Measurements from ENCODE around the gene ARHGAP24. TPM values are rescaled to one million over a fixed set of nuclear protein-coding genes. Genes with fewer than 3 reads are reported as not detected.

Gene ARHGAP24
- total and polyA plus RNA-seq, 2 experiments from 2014 or later, result 5.1 to 8.6 TPM

DNA sequence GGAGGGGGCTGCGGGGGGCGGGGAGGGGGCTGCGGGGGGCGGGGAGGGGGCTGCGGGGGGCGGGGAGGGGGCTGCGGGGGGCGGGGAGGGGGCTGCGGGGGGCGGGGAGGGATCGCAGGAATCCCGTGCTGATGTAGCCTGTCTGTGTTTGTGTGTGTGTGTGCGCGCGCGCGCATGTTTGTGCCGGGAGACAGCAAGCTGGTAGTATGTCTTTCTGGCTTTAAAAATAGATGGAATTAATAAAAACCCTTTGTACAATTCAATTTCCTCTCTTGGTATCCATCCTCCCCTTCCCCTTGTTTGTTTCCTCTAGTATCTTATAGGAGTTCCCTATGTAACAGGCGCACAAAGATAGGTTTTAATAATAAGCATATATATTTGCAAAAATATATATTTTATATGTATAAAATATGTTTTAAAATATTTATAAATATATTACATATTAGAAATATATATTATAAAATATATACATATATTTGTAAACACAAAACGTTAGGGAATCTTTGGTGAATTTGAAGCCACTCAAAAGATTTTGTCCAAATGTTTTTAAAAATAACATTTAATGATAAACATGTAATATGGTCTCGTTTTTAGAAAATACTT lies 782 bp downstream of the ARHGAP24 start:
- Histone ChIP-seq H3K4me1 (ENCODE audit: low read depth) (peaks cover 5% of the 10 kb centered on the region), H3K36me3 (no peaks in the 10 kb centered on the region), H3K27ac (peak overlapping the region; percentile 77), H3K4me3 (peak overlapping the region; percentile 38), H3K9me3 (ENCODE audit: low read depth) (no peaks in the 10 kb centered on the region), H3K27me3 (no peaks in the 10 kb centered on the region)
- TF ChIP-seq, protein P1, sequence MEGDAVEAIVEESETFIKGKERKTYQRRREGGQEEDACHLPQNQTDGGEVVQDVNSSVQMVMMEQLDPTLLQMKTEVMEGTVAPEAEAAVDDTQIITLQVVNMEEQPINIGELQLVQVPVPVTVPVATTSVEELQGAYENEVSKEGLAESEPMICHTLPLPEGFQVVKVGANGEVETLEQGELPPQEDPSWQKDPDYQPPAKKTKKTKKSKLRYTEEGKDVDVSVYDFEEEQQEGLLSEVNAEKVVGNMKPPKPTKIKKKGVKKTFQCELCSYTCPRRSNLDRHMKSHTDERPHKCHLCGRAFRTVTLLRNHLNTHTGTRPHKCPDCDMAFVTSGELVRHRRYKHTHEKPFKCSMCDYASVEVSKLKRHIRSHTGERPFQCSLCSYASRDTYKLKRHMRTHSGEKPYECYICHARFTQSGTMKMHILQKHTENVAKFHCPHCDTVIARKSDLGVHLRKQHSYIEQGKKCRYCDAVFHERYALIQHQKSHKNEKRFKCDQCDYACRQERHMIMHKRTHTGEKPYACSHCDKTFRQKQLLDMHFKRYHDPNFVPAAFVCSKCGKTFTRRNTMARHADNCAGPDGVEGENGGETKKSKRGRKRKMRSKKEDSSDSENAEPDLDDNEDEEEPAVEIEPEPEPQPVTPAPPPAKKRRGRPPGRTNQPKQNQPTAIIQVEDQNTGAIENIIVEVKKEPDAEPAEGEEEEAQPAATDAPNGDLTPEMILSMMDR (IDR thresholded peaks at IDR 0.05; ENCODE audit: low read depth, low read length), result no peak
- DNase-seq (ENCODE audit: low read depth in 1 of 2, low spot score in 1 of 2), result peak; percentile 63 to 67

DNA sequence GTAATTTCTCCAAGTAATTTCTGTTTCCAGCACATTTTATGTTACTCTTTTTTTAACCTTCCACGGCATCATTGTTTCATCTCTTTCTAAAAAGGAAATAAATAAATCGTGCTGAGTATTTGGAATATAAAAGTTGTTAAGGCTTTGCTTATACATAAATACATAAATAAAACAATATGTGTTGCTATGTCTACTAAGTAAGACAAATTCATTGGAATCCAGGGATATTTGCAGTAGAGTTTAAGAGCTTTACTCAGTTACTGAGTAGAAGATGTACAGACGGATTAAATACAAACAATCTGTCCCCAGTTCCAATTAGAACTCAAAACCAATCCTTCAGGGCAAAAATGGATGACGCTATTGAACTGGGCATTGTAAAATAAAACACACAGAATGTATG lies 1.4 kb downstream of the ARHGAP24 start:
- Histone ChIP-seq H3K27me3 (no peaks in the 10 kb centered on the region), H3K4me1 (ENCODE audit: low read depth) (peaks cover 5% of the 10 kb centered on the region), H3K9me3 (ENCODE audit: low read depth) (no peaks in the 10 kb centered on the region), H3K27ac (no peak overlapping the region), H3K36me3 (no peaks in the 10 kb centered on the region), H3K4me3 (peak overlapping the region; percentile 38)
- no peak for DNase-seq (ENCODE audit: low read depth in 1 of 2, low spot score in 1 of 2)
- TF ChIP-seq, protein P1 (IDR thresholded peaks at IDR 0.05; ENCODE audit: low read depth, low read length), result no peak

GRCh38 chr4:85477534-85477933 lies 2.6 kb downstream of the ARHGAP24 start:
- H3K27ac ChIP-seq, result no peak overlapping the region

DNA sequence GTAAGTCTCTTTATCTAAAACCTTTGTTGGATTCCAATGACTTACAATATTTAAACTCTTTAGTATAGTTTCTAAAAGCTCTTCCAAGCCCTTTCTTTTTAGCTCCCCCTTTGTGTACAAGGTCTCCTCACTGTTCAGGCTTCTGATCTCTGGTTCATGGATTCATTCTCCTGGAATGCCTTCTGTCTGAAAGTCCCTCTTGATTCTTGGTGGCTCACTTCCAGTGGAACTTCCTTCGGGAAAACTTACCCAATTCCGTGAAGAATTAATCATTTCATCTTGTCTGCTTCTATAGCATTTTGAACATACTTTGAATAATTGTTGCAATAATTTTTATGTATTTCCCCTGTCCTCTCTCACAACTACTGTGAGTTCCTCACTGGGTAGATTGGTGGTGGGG lies 3.6 kb downstream of the ARHGAP24 start:
- Histone ChIP-seq H3K4me1 (ENCODE audit: low read depth) (peaks cover 5% of the 10 kb centered on the region), H3K36me3 (no peaks in the 10 kb centered on the region), H3K27me3 (no peaks in the 10 kb centered on the region), H3K9me3 (ENCODE audit: low read depth) (no peaks in the 10 kb centered on the region), H3K27ac (no peak overlapping the region), H3K4me3 (no peak overlapping the region)
- peak in 1 of 2 donors; percentile 77 for DNase-seq (ENCODE audit: low read depth in 1 of 2, low spot score in 1 of 2)
- TF ChIP-seq, protein P1 (IDR thresholded peaks at IDR 0.05; ENCODE audit: low read depth, low read length), result no peak

More at GRCh38 chr4:85477534-85477933, 2.6 kb downstream of the ARHGAP24 start:
- TF ChIP-seq, protein P1 (IDR thresholded peaks at IDR 0.05; ENCODE audit: low read depth, low read length), result no peak
- no peak overlapping the region for H3K4me3 ChIP-seq
- no peaks in the 10 kb centered on the region for H3K9me3 ChIP-seq (ENCODE audit: low read depth)
- H3K27me3 ChIP-seq, result no peaks in the 10 kb centered on the region
- peaks cover 5% of the 10 kb centered on the region for H3K4me1 ChIP-seq (ENCODE audit: low read depth)
- H3K36me3 ChIP-seq, result no peaks in the 10 kb centered on the region
- DNase-seq (ENCODE audit: low read depth in 1 of 2, low spot score in 1 of 2), result no peak

DNA sequence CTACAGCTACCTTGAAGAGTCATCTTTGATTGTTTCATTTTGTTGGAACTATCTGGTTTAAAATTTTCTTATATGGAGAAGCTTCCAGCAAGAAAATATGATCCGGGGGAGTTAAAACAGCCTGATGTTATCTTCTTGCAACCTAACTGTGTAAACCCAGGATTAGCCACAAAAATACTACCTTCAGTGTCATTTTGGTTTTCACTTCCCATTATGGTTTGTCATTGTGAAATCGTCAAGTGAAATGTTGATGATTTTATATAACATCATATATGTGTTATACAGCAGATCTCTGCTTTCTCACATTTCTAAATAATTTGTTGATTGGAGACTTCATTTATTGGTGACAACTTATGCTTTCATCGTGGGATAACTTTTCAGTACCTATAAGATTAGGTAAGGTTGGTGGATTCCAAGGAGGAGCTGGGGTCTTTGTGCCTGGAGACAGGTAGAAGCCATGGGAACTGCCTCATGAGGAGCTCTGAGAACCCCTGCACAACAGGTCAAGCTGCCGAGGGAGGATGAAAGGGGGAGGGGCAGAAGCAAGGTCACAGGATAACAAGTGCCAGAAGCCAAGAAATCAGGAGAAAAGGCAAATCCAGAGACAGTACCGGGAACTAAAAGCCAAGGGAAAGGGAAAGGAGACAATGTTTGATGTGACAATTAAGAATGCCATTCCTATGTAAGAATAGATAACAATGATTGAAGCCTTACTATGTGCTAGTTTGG lies 7.2 kb downstream of the ARHGAP24 start:
- no peaks in the 10 kb centered on the region for H3K27me3 ChIP-seq
- H3K4me3 ChIP-seq, result no peak overlapping the region
- no peaks in the 10 kb centered on the region for H3K4me1 ChIP-seq (ENCODE audit: low read depth)
- TF ChIP-seq, protein P1 (IDR thresholded peaks at IDR 0.05; ENCODE audit: low read depth, low read length), result no peak
- no peaks in the 10 kb centered on the region for H3K36me3 ChIP-seq
- H3K9me3 ChIP-seq (ENCODE audit: low read depth), result no peaks in the 10 kb centered on the region
- no peak for DNase-seq (ENCODE audit: low read depth in 1 of 2, low spot score in 1 of 2)
- H3K27ac ChIP-seq, result no peak overlapping the region
